HG03378 (cell line): ENCODE results near the gene SNTG2.

Experiments
- ATAC-seq: cut with Tn5 transposase; IDR thresholded peaks from one replicate; pipeline ENCODE4 v1.9.1; 2021; ENCODE audit warnings: mild to moderate bottlenecking, moderate library complexity; ENCODE audit not compliant: unreplicated experiment

The SNTG2 gene

DNA sequence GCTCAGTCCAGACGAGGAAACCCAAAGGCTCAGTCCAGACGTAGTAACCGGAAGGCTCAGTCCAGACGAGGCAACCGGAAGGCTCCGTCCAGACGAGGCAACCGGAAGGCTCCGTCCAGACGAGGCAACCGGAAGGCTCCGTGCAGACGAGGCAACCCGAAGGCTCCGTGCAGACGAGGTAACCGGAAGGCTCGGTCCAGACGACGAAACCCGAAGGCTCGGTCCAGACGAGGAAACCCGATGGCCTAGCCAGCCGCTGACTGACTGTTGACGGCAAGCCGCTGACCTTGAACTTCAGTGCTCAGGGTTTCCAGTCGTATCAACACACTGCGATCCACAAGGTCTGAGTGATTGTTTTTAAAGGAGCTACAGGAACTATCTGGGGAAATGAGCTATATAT, 312.0 kb downstream of the SNTG2 start:
- ATAC-seq: no peak

DNA sequence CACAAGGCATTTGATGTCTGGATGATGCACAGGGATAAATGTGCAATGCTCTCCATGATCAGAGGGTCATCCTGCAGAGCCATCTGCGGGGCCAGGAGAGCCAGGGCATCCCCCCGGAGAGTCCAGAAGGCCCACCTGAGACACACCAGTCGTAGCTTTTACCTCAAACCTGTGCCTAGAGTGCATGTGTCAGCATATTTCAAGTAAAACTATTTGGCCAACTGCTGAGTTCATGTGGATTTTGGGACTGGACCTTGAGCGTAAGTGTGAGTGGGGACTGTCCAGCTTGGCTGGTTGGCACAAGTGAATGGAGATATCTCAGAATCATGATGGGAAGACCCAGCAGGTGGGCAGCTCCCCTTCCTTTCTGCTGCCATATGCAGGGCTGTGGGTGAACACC, 314.8 kb downstream of the SNTG2 start:
- no peak for ATAC-seq

DNA sequence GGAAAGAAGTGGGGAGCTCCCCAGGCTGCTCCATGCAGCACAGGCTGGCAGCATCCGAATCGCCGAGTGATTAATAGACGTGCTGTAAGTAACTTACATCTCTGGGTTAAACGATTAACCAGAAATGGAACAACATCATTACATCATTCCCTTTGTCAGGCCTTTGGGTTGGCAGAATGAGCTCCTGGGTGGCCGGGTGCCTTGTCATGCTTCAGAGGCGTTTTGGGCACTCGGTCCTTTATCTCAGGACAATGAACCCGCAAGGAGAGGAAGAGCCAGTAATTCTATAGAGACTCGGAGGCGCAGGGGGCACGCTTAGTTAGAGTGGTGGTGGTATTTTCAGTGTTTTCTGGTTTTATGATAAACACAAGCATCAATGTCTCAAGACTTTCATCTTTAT, 315.7 kb downstream of the SNTG2 start:
- ATAC-seq: no peak

DNA sequence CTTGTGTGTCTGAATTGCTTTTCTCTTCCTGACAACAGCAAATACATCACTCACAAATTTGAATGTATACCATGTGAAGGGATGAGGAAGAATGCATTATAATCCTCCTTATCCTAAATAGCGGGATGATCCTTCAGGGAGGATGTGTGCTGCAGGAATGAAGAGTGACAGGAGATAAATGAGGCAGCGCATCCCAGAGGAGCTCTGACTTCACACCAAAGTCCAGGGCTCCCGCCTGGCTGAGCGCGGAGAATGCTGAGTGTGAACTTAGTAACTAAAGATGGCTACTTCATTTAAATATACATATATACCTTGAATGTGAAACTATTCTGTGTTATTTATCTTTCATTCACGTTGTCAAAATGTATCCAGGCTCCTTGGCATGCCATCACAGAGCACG, 317.4 kb downstream of the SNTG2 start:
- no peak for ATAC-seq

DNA sequence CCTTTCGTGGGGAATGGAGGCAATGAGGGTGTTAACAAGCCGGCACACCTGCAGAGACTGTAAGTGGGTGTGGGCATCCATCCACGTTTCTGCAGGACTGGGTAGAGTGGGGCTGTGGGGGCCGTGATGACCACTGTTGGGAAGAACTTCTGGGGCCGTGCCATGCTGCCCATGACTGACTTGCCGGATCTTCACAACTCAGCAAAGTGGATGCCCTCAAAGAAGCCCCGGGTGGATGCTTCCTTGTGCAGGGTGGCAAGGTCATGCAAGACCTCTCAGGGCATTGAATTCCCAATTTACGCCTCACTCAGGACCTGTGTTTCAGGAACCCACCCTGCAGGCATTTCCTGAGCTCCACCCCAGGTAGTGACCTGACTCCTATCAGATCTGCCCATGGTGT, 319.2 kb downstream of the SNTG2 start:
- no peak for ATAC-seq

DNA sequence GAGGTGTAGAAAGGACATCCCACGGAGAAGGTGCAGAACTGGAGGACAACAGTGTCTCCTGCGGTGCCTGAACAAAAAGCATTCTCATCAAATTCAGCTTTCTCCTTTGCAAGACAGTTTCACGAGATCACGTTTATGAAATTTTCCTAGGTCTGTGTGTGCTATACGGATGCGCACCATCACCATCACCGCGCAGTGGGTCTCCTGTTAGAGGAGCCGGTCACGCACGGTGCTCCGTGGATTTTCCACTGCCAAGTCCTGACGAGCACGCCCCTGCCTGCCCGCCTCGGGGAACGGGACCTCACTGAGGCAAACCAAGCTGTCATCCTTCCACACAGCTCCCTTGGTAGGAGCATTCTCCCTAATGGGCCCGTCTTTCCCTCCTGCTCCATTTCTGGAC, 322.2 kb downstream of the SNTG2 start:
- ATAC-seq: no peak

DNA sequence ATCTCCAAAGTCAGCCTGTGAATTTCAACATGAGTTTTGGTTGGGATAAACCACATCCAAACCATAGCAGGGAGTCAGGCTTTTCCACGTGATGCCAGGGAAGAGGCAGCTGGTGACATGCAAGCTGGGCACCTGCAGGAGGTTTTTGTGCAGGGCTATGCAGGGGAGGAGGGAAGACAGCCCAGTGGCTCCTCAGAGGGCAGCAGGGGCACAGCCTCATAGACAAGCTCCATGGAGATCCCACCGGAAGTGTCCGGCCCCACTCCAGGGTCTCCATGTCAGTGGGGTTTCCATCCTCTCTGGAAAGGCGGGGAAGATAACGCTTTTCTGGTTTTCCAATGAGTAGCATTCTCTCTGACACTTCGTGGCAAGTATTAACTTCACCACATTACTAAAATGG, 327.0 kb downstream of the SNTG2 start:
- ATAC-seq: no peak

DNA sequence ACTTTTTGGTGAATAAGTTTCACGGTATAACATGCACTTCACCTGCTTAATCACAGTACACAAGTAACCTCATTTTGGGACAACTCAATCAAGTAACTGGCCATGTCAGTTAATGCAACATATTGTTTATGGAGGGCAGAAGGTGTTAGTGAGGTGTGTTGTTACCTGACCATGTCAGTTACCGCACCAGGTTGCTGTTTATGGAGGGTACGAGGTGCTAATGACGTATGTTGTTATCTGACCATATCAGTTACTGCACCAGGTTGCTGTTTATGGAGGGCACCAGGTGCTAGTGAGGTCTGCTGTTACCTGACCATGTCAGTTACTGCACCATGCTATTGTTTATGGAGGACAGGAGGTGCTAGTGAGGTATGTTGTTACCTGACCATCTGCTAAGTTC, 327.5 kb downstream of the SNTG2 start:
- ATAC-seq: no peak

DNA sequence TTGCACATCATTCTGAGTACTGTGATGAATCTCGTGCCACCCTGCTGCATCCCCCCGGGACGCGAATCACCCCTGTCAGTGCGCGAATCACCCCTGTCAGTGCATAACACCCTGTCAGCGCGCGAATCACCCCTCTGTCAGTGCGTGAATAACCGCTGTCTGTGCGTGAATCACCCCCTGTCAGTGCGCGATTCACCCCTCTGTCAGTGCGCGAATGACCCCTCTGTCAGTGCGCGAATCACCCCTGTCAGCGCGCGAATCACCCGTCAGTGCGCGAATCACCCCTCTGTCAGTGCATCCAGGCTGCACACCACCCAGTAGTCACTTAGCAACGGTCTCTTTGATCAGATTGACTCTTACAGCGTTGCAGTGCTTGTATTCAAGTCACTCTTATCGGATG, 328.2 kb downstream of the SNTG2 start:
- ATAC-seq: no peak

DNA sequence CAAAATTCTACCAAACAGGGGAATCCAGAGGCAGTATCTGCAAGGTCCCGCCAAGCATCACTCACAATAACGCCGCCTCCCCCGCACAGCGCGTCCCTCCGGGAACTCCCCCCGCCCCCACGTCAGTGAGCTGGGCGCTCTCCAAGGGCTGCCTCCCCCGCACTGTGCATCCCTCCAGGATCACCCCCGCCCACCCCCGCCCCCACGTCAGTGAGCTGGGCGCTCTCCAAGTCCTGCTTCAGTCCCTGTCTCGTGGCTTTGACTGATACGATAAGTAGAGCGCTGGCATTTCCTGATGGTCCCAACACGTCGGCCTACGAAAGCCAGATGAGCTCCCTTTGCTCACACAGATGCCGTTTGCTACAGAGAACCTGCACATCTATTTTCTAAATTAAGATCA, 331.9 kb downstream of the SNTG2 start:
- ATAC-seq: no peak

DNA sequence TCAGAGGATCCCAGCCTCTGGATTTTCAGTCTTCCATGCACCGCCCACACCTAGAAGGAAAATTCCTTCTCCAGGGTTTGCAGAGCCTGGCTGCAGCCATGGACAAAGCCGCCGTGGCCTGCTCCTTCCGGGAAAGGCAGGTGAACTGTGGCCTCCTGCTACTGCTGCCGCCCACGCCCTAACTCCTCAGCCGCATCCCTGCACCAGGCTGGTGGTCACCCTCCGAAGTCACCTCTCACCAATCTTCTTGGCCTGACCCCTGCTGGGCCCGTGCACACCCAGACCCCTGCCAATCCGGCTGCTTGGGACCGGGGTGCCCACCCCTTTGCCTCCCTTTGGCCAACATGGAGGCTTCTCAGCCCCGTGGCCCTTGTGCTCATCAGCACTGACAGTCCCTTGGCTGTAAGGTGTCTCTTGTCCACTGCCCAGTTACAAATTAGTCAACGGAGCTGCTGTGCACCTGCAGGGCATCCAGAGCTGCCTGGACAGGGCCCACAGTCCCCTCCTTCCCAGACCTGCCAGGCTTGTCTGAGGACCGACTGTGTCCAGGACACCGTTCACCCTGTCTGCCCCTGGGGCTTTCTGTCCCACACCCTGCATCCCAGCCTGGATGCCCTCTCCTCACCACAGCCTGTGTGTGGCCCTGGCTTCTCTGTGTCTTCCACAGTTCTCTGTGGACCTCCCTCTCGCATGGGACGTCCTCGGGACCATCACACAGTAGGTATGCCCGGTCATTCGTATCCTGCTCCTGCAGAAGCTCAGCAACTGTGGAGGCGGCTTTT, 332.6 kb downstream of the SNTG2 start:
- no peak for ATAC-seq

DNA sequence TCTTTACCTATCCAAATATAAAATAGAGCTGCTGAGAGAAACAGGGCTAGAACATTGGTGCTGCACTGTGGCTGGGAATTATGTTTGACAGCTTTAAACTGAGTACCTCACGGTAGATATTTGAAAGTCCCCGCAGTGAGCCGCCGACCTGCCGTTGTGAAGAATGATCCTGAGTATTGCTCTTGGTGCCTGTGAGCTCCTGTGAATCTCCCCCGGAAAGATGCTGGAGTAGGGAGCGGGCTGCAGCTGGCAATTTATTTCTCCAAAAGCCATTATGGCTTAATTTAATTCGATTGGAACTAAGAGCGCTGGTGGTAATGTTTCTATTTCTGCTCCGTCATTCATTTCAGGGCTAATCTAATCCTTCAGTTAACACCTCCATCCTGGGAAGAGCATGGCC, 333.2 kb downstream of the SNTG2 start:
- no peak for ATAC-seq

DNA sequence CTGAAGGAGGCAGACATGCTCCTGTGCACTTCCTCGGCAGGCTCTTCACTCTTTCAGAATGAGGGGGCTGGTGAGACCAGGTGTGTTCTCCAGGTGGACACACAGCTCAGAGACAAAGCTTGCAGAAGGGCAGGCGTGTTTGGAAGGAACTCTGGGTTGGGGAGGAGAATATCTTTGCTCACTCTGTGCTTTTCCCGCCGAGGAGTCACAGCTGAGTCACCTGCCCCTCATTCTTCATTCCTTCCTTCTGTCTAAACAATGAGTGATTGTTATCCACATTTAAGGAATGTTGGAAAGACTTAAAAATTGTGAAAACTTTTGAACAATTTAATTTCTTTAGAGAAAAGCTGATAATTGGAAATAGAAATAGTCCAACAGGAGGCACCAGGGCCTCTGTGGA, 336.3 kb downstream of the SNTG2 start:
- ATAC-seq: no peak

DNA sequence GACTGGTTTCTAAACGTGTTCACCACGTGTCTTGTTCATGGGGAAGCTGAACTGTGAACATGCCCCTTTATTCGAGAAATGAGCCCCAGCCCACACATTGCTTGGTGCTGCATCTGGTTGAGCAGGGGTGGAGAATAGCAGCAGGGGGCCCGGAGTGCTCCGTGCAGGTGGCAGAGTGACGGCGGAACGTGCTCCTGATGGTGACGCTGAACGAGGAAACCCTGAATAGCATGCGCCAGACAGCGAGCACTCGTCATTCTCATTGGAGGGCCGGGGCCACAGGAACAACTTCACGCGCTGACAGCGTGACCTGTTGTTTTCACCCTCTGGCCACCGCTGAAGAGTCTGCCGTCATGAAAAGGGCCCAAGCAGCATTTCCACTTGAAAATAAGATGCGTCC, 336.8 kb downstream of the SNTG2 start:
- ATAC-seq: no peak

DNA sequence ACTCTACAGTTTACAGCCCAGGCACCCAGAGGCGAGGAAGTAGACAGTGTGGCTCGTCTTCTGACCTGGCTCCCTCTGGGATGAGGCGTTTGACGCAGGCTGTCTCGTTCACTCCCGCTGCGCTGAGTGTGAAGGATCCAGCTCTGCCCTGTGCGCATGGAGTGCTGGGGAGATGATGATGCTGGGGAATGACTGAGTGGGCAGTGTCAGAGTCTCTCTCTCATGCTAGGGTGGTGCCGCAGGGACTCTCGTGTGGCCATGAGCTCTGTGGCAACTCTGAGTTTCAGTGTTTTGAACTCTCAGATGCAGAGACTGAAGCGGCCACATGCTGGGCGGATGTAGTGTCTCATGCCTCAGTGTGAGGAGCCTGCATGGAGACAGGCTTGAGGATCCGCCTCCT, 344.3 kb downstream of the SNTG2 start:
- no peak for ATAC-seq

DNA sequence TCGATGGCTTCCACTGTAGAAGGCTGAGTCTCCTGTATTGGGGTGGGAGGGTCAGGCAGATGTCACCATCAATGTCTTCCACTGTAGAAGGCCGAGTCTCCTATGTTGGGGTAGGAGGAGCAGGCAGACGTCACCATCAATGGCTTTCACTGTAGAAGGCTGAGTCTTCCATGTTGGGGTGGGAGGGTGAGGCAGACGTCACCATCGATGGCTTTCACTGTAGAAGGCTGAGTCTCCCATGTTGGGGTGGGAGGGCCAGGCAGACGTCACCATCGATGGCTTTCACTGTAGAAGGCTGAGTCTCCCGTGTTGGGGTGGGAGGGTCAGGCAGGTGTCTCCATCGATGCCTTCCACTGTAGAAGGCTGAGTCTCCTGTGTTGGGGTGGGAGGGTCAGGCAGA, 345.1 kb downstream of the SNTG2 start:
- ATAC-seq: no peak

DNA sequence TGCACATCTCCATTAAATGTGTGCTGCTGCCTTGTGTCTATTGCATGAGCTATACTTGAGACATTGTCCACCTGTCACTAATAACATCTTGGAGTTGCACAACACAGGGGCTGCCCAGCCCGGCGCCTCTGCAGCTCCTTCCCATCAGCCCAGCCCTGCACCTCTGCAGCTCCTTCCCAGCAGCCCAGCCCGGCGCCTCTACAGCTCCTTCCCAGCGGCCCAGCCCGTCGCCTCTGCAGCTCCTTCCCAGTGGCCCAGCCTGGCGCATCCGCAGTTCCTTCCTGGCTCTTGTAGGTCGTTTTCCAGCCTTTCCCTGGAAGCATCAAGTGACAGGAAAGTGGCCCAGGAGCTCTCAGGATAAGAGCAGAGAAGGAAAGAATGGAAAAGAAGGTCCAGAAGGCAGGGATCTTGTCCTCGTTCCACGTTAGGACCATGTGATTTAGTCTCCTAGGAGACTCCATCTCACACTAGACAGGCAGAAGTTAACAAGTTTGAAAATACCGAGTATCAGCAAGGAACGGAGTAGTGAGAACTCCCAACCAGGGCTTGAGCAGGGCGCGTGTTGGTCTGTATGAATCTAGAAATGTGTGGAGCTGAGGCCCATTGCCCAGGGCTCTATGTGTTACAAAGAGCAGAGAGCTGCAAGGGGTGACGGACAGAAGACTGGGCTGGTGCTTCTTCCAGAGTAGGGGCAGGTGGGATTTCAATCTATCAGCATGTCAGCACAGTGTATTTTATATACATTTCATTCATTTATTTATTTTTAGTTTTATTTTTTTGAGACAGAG, 346.9 kb downstream of the SNTG2 start:
- ATAC-seq: no peak

DNA sequence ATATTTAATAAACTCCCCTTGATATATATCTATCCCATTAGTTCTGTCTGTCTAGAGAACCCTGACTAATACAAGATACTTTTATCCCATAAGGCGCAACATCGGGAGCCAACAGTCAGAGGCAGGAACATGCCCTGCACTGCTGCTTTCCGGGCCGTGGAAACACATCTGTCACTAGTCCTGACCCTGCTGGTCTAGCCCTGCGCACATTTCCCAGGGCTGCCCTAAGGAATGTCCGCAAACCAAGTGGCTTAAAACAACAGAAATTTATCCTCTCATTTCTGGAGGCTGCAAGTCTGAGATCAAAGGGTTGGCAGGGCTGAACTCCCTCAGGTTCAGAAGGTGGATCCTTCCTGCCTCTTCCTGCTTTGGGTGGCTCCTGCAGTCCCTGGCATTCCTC, 348.4 kb downstream of the SNTG2 start:
- ATAC-seq: no peak

DNA sequence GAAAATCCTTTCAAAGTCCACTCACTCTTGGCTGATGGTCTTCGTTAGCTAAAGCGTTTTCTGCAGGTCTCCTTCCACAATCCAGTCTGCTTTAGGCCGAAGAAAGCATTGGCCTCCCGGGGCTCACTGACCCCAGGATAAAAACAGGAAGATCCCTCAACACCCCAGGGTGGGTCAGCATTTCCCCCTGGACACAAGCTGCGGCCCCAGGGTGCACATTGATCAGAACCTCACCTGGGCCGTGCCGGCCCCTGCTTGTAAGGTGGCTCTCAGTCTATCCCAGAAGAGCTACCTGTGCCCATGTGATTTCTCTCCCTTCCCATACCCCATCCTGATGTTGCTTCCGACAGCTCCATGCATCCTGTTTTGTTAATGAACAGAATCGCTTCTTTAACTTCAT, 349.6 kb downstream of the SNTG2 start:
- ATAC-seq: no peak

DNA sequence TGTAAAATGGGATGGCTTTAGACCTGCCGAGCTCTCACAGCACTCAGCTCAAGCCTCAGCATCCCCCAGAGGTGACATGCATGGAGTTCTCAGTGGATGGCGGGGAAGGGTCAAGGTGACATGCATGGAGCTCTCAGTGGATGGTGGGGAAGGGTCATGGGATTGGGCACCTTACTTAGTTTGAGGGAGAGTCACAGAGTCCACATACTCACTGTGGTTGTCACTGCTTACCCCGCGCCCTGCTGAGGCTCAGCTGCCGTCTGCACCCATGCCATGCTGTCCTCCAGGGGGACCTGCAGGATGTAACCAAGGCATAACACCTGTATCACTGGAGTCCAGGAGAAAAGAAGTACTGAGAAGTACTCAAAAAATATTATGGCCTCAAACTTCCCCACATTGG, 350.4 kb downstream of the SNTG2 start:
- no peak for ATAC-seq

DNA sequence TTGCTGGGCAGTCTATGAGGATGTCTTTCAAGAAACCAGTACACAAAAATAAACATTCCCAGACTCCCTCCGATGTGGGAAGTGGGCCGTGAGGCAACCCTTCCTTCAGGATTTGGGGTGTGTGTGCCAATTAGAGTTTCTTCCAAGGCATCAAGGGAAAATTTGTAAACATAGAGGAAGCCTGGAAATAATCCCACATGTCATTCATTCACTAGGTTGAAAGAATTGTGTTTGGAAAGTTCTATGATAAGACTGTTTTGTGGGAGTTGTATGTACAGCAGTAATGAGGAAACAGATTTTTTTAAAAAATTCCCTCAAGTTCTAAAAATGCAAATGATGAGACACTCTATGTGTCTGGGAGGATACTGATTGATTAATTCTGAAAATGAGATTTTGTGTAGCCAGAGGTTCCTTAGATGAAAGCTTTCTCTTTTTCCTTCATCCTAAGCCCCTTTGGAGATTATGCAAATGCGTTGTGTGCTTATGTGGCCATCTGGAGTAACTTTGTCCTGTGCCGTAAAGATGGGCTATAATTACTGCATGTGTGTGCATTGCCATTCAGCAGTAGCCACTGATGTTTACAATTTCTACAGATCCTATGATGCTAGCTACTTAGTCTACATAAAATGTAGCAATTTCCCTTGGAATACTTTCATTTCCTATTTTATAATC, 354.8 kb downstream of the SNTG2 start:
- no peak for ATAC-seq
